SKM-1 (cell line): ENCODE results near the gene BEND4.
A peak's percentile ranks its signal among the peaks of the same experiment; 100 is the strongest.
"Not testable (repeated sequence)": the region's sequence is repeated elsewhere in the genome, so short reads cannot be mapped to it uniquely, and the experiment has no call there.

Source experiments
- DNase-seq: peaks from one replicate; lab custom pipeline; 2025; ENCODE audit not compliant: unreplicated experiment; lab: John Stamatoyannopoulos, UW

The BEND4 gene

DNA sequence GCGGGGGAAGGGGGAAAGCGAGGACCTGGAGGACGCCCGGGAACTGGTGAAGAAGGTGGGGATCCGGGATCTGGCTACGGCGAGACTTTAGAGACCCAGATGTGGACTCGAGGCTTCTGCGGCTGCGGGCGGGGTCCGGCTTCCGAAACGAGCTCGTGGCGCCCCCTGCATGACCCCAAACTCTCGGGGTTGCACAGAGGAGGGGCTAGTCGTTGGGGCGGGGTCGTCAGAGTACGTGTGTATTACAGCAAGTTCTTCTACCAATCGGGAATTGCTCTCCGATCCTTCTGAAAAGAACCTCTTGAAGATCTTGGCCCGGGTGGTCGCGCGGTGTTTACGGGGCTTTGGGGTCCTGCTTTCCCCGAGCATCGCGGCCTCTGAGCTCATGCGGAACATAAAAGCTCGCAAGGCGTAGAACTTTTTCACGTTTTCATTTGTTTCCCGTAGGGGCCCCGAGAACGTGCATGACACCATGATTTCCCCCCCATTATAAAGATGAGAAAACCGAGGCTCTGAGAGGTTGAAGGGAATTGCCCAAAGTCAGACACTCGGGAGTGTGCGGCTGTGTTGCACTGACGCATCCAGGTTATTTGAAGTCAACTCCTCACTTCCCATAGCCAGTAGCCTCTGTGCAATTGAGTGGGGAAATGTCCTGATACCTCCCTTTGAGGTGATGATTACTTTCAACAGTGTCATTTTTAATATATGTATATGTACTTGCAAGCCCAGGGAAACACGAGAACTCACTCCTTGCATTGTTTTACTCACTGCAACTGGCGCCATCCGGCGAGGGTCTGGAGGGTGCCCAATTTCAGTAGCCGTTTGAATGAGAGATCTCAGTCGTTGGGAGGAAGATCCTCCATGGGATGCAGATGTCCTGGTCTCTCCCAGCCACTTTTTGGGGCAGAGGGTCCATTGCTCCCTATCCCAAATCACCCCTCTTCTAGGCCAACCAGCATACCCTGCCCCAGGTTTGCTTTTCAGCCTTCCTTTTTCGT is at the start of gene BEND4:
Gene BEND4 (minus strand): TSS at position 149 of the 998 bp plus-strand sequence. CDS start 512 bp downstream, outside the sequence.
- no peak for DNase-seq

DNA sequence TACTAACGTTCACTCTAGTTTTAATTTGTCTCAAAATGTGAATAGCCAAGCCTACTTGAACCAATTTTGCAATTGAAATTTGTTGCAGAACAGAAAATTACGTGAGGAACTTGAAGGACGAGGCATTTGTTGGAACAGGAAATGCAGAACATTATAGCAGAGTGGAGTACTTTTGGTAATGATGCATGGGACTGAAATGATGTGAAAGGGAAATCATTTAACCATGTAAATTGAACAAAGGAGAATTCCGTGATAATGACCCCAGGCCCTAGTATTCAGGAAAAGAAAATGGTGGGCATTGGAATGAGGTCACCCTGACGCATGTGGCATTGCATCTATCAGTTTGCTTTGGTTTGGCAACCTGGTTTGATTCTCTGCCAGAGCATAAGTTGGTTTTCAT is 44.9 kb upstream of the BEND4 start:
- no peak for DNase-seq

DNA sequence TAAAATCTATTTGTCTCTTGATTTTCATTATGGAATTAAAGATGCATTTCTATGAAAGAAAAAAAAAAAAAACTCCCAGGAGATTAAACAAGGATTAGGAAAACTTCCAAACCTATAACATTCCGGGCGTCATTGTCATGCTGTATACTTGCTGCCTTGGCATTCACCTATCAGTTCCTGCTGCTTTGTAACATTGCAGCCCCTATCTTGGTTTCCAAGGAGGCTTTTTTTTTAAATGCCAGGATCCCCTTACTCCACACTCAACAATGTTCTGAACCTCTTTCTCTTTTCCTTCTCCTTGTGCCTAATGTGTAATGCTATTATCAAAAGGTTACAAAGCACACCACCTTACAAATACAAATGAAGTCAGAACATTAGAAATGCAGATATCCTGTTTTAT is 20.5 kb upstream of the BEND4 start:
- DNase-seq: no peak

DNA sequence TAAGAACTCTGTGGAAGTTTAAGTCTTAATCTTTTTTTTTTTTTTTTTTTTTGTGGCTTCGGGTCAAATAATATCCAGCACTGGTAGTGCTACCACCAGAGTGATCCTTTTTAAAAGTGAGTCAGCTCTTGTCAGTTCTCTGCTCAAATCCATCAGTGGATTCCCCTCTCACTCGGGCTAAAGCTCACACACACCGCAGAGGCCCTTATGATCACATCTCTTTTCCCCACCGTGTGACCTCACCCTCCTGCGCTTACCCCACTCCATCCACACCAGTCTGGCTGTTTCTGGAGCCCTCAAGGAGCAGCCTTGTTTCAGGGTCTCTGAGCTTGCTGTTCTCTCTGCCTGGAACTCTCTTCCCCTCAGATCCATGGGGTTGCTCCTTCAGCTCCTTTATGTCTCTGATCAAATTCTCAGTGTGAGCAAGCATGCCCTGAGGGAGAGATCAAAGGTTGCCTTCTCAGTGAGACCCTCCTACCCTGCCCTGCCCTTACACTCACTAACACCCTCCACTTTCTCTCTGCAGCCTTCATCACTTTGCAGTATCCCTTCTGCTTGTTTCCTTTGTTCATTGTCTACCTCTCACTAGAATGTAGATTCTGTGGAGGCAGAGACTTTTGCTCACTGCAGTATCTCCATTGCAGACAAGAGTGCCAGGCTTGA is 19.8 kb upstream of the BEND4 start:
- no peak for DNase-seq

GRCh38 chr4:42167709-42168108 is 15.3 kb upstream of the BEND4 start:
- no peak for DNase-seq

DNA sequence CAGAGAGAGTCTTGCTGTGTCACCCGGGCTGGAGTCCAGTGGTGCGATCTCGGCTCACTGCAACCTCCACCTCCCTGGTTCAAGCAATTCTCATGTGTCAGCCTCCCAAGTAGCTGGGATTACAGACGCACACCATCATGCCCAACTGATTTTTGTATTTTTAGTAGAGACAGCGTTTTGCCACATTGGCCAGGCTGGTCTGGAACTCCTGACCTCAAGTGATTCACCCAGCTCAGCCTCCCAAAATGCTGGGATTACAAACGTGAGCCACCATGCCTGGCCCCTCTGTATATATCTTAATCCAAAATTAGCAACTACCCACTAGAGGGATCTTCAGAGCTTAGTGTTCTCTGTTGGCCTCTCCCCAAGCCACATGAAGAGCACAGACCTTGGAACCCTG is 13.7 kb upstream of the BEND4 start:
- DNase-seq: not testable (repeated sequence)

DNA sequence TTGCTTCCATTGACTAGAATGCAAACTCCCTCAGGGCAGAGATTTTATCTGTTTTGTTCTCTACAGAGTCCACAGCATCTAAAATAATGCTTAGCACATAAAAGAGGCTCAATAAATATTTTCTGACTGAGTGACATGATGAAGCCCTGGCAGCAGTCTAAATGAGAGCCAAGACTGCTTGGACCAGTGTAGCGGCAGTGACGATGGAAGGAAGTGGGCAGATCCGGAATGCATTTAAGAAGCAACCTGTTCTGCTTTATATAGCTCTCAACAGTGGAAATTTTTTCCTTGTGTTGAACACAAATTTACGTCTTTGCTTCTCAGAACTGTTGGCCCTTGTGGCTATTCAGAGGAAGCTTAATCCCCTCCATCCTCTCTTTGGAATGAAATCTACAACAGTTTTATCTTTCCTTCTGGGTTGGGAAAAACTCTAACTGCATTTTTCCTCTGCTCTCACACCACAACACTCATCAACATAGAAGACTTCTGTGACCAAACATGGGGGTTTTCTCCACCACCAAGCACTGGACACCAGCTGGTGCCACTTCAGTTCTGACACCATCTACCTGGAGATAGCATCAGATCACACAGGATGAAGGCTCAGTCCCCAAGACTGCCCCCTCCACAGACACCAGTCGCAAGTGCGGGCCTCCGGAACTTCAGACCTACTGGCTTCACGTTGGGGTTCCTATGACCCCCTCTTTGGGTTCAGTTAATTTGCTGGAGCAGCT is 7.0 kb upstream of the BEND4 start:
- DNase-seq: no peak

- peak; percentile 37 for DNase-seq
Measured at GRCh38 chr4:42151568-42152506, 618 bp downstream of the BEND4 start.

DNA sequence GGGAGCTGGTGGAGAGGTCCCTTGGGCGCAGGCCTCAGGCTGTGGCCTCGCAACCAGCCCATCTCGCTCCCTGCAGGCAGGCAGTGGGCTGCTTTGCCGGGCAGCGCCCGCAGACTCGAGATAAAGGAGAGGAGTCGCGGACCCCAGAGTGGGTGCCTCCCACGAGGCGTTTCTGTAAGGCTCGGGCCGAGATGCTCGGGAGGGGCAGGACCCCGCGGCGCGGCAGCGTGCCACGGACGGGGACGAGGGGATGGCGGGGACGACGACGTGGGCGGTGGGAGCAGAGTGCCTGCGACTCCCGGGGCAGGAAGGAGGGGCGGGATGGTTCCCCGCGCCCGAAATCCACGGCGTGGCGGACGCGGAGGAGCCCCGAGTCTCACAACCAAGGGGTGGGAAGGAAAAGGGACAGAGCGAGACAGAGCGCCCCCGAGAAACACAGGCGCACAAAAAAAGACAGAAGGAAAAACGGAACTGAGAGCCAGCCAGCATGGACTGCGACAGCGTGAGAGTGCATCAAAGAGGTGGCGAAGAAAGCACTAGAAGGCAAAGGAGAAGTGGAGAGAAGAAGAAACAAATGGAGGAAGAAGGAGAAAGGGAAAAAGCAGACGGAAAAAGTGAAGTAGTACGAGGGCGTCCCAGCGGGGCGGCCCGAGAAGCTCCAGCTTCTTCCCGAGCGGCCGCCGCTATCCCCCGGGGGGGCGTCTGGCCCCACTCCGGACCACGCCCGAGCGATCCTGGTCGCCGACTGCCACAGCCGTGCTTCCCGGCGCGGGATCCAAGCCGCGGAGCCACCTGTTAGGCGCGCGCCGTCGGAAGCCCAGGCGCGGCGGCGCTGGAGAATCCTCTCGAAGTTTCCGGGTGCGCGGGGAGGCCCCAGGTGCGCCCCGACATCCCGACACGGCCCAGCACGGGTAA is 1.5 kb downstream of the BEND4 start:
- DNase-seq: peak; percentile 5

GRCh38 chr4:42149004-42149403 is 3.5 kb downstream of the BEND4 start:
- DNase-seq: no peak

DNA sequence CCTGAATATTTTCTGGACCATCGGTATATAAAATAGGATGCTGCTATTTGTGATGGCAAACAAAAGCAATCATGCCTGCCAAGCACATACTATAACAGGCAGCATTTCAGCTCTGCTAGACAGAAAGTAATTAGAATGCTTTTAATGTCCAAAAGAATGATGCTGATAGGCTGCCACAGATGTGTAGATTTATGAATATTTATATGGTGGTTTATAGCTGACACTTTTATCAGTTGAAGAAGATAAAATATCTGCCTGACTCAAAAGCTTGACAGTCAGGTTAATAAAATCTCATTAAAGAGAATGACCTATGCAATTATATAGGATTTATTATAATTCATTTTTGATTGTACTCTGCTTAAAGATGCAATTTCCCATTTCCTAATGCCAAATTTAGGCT is 4.0 kb downstream of the BEND4 start:
- DNase-seq: no peak

DNA sequence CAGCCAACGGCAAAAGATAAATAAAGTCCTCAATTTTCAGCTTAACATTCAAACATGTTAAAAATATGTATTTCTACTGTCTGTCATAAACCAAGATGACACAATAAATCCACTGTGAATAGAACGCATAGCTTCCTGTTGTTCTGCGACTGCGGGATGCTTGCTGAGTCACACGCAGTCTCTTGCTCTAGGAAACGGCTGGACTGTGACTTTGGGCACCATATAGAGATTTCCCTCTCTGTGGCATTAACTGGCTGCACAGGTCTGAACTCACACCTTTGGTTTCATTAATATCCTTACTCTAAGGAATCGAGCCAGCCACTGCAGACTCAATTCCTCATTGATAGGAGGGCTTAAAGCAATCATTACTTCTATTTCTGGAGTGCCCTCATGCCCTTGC is 8.4 kb downstream of the BEND4 start:
- no peak for DNase-seq

GRCh38 chr4:42142591-42142990 is 9.9 kb downstream of the BEND4 start:
- no peak for DNase-seq

DNA sequence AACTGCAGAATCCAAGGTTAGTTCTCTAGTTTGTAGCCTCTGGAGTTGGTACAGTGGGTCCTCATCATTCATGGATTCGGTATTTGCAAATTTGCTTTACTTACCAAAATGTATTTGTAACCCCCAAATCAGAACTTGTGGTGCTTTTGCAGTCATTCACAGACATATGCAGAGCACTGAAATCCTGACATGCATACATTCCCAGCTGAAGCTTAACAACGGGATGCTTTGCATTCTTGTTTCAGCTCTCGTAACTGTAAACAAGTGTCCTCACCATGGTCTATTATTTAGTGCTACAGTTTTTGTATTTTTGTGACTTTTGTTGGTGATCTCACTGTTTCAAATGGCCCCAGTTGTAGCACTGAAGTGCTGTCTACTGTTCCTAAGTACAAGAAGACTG is 16.1 kb downstream of the BEND4 start:
- DNase-seq: no peak

- DNase-seq: no peak
Measured at GRCh38 chr4:42133006-42133405, 19.4 kb downstream of the BEND4 start.

GRCh38 chr4:42132099-42132498 is 20.4 kb downstream of the BEND4 start:
- no peak for DNase-seq

DNA sequence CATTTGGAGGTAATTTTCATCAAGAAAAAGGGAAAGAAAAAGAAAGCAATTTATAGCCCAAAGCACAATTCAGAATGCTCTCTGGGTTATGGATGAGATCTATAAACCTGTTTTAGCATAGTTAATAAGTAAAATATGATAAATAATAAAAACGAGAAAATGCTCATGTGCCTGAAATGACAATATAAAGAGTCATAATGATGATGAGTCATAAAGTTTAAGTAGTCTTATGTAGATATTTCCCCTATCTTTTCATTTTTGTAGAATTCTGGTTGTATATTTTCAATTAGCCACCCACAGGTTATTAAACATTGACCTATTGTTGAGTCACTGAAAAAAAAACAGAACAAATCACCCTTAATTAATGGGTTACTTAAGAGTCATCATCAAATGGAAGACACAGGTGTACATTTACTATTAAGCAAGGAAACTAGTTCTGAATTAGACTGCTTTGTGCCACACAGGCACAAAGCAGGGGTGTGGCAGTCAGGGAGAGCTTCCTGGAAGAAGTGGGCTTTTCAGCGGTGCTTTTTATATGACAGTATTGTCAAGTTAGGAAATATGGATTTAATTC is 29.3 kb downstream of the BEND4 start:
- no peak for DNase-seq

- DNase-seq: no peak
Measured at GRCh38 chr4:42122237-42122636, 30.2 kb downstream of the BEND4 start.

DNA sequence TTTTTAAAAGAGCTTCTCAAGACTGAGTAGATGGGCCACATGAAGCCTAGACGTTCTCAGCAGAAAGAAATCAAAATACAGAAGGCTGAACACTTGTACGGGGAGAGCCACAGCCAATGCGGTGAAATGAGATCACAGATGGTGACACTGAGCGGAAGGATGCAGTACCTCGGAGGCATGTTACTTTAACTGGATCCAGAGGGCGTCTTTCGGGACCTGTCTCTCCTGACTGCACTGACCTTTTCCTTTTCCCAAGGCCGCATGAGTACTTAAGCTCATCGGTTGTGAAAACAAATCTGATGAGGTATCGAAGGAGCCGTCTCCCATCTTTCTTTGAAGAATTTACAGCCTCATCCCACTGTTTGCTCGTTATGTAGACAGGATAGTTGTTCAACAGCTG is 32.6 kb downstream of the BEND4 start:
- DNase-seq: no peak
